ENCODE data around the gene DRAM2. TPM values are rescaled to one million over a fixed set of nuclear protein-coding genes. Genes with fewer than 3 reads are reported as not detected.

The DRAM2 gene
- polyA plus RNA-seq, 1 of the 3 experiments (the other 2 are of a cell fraction), result 19.2 TPM

DNA sequence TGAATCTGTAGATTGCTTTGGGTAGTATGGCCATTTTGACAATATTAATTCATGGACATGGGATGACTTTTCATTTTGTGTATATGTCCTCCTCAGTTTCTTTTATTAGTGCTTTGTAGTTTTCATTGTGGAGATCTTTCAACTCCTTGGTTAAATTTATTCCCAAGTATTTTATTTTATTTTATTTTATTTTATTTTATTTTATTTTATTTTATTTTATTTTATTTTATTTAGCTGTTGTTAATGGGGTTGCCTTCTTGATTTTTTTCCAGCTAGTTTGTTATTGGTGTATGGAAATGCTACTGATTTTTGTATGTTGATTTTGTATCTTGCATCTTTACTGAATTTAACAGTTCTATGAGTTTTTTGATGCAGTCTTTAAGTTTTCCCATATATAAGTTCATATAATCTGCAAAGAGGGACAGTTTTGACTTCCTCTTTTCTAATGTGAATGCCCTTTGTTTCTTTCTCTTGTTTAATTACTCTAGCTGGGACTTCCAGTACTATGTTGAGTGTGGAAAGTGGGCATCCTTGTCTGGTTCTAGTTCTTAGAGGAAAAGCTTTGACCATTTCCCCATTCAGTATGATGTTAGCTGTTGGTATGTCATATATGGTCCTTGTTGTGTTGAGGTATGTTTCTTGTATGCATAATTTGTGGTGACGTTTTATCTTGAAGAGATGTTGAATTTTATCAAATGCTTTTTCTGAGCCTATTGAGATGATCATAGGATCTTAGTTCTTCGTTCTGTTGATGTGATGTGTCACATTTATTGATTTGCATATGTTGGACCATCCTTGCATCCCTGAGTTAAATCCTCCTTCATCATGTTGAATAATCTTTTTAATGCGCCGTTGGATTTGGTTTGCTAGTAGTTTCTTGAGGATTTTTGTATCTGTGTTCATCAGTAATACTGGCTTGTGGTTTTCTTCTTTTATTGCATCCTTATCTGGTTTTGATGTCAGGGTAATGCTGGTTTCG lies 14.4 kb upstream of the DRAM2 start:
- DNase-seq, result no peak
- H3K9me3 ChIP-seq, result no peaks in the 10 kb centered on the region

More for the DNA sequence above, 14.4 kb upstream of the DRAM2 start:
- TF ChIP-seq, protein P1, sequence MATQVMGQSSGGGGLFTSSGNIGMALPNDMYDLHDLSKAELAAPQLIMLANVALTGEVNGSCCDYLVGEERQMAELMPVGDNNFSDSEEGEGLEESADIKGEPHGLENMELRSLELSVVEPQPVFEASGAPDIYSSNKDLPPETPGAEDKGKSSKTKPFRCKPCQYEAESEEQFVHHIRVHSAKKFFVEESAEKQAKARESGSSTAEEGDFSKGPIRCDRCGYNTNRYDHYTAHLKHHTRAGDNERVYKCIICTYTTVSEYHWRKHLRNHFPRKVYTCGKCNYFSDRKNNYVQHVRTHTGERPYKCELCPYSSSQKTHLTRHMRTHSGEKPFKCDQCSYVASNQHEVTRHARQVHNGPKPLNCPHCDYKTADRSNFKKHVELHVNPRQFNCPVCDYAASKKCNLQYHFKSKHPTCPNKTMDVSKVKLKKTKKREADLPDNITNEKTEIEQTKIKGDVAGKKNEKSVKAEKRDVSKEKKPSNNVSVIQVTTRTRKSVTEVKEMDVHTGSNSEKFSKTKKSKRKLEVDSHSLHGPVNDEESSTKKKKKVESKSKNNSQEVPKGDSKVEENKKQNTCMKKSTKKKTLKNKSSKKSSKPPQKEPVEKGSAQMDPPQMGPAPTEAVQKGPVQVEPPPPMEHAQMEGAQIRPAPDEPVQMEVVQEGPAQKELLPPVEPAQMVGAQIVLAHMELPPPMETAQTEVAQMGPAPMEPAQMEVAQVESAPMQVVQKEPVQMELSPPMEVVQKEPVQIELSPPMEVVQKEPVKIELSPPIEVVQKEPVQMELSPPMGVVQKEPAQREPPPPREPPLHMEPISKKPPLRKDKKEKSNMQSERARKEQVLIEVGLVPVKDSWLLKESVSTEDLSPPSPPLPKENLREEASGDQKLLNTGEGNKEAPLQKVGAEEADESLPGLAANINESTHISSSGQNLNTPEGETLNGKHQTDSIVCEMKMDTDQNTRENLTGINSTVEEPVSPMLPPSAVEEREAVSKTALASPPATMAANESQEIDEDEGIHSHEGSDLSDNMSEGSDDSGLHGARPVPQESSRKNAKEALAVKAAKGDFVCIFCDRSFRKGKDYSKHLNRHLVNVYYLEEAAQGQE (IDR thresholded peaks at IDR 0.05; ENCODE audit: low read depth, low read length), result no peak
- TF ChIP-seq GATA2 (CRISPR knock-in tag; IDR thresholded peaks at IDR 0.05) (no peak), EP300 (IDR thresholded peaks at IDR 0.05; ENCODE audit: borderline replicate concordance in 1 of 2, low read depth in 1 of 2, low read length in 1 of 2) (no peak), MXI1 (IDR thresholded peaks at IDR 0.05; ENCODE audit: low read depth, low read length) (no peak), TAF1 (IDR thresholded peaks at IDR 0.05; ENCODE audit: borderline replicate concordance, low read depth, low read length) (no peak), NFIC (IDR thresholded peaks at IDR 0.05; ENCODE audit: borderline replicate concordance) (no peak)
- TF ChIP-seq, protein P2, sequence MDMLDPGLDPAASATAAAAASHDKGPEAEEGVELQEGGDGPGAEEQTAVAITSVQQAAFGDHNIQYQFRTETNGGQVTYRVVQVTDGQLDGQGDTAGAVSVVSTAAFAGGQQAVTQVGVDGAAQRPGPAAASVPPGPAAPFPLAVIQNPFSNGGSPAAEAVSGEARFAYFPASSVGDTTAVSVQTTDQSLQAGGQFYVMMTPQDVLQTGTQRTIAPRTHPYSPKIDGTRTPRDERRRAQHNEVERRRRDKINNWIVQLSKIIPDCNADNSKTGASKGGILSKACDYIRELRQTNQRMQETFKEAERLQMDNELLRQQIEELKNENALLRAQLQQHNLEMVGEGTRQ (IDR thresholded peaks at IDR 0.05; ENCODE audit: borderline replicate concordance, low read depth, low read length), result no peak
- TF ChIP-seq, protein P3, sequence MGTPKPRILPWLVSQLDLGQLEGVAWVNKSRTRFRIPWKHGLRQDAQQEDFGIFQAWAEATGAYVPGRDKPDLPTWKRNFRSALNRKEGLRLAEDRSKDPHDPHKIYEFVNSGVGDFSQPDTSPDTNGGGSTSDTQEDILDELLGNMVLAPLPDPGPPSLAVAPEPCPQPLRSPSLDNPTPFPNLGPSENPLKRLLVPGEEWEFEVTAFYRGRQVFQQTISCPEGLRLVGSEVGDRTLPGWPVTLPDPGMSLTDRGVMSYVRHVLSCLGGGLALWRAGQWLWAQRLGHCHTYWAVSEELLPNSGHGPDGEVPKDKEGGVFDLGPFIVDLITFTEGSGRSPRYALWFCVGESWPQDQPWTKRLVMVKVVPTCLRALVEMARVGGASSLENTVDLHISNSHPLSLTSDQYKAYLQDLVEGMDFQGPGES (IDR thresholded peaks at IDR 0.05; ENCODE audit: low read depth, low read length), result no peak
- H3F3A ChIP-seq (replicated peaks; ENCODE audit: insufficient read depth), result no peaks in the 10 kb centered on the region
- no peaks in the 10 kb centered on the region for H3K4me1 ChIP-seq (ENCODE audit: control insufficient read depth in 1 of 2, insufficient read depth in 2 of 2, low read depth in 1 of 2, low read length in 1 of 2)
- no peaks in the 10 kb centered on the region for H4K20me1 ChIP-seq (ENCODE audit: insufficient read depth)
- no peak overlapping the region for H3K4me2 ChIP-seq
- peaks cover 35 to 71% of the 10 kb centered on the region in 2 experiments for H3K36me3 ChIP-seq (replicated peaks in 1 of 2; ENCODE audit: control insufficient read depth in 1 of 2, insufficient read depth in 2 of 2, low read length in 1 of 2)
- ChIA-PET CTCF (interaction anchor here (1.0 kb wide), 1 partner anchor 10 kb away, joined by 3 read pairs; no protein-coding TSS in a partner anchor), POLR2A (no interaction called here)
- no peaks in the 10 kb centered on the region for H3K9me2 ChIP-seq
- WGBS (ENCODE audit: low lambda C conversion rate), result 98% methylated on average over 5 of the region's 5 CpGs
- no peak overlapping the region for H3K9ac ChIP-seq
- H3K79me2 ChIP-seq (ENCODE audit: insufficient read depth), result peaks cover 76% of the 10 kb centered on the region
- H3K27me3 ChIP-seq (ENCODE audit: insufficient read depth), result no peaks in the 10 kb centered on the region
- H3K4me3 ChIP-seq (ENCODE audit: low read depth in 2 of 2, low read length in 1 of 2), result no peak overlapping the region
- H2AFZ ChIP-seq (ENCODE audit: low read depth), result no peak overlapping the region
- H3K27ac ChIP-seq (ENCODE audit: low read depth in 2 of 2, low read length in 1 of 2), result no peak overlapping the region

Measured in SK-N-SH (cell line).